Inflammatory macrophage treated with lipopolysaccharide for 1 hour (primary cell): ENCODE measurements around the gene POLR2E.

Source experiments
- DNase-seq, 2 donors: peaks; one replicate each; pipeline ENCODE4 v3.0.0-alpha.2; 2020 to 2022

The POLR2E gene

GRCh38 chr19:1093330-1093729 is 1.8 kb downstream of the POLR2E start:
- no peak for DNase-seq

GRCh38 chr19:1091544-1092175 is 3.5 kb downstream of the POLR2E start:
- no peak for DNase-seq

- DNase-seq = no peak
Measured at GRCh38 chr19:1090731-1091543, 4.2 kb downstream of the POLR2E start.

GRCh38 chr19:1089891-1090290 is 5.3 kb downstream of the POLR2E start:
- no peak for DNase-seq

- no peak for DNase-seq
Measured at GRCh38 chr19:1089126-1089771, 5.9 kb downstream of the POLR2E start.

GRCh38 chr19:1088416-1089010 is 6.7 kb downstream of the POLR2E start:
- DNase-seq = peak; percentile 59

- peak; percentile 86 to 92 for DNase-seq
Measured at GRCh38 chr19:1087813-1088415, 7.3 kb downstream of the POLR2E start.

- DNase-seq = no peak
Measured at GRCh38 chr19:1086613-1087012, 8.6 kb downstream of the POLR2E start.

GRCh38 chr19:1085676-1086442 is 9.3 kb downstream of the POLR2E start:
- DNase-seq = no peak

- DNase-seq = peak in 1 of 2 donors; percentile 32
Measured at GRCh38 chr19:1085053-1085658, 10.0 kb downstream of the POLR2E start.

- no peak for DNase-seq
Measured at GRCh38 chr19:1084024-1084868, 10.9 kb downstream of the POLR2E start.

- no peak for DNase-seq
Measured at GRCh38 chr19:1082928-1083816, 12.0 kb downstream of the POLR2E start.

GRCh38 chr19:1082165-1082927 is 12.8 kb downstream of the POLR2E start:
- no peak for DNase-seq

- DNase-seq = no peak
Measured at GRCh38 chr19:1081301-1082164, 13.6 kb downstream of the POLR2E start.

- no peak for DNase-seq
Measured at GRCh38 chr19:1080360-1081161, 14.6 kb downstream of the POLR2E start.

GRCh38 chr19:1079566-1080111 is 15.5 kb downstream of the POLR2E start:
- DNase-seq = no peak

- peak; percentile 74 to 81 for DNase-seq
Measured at GRCh38 chr19:1076951-1077350, 18.2 kb downstream of the POLR2E start.
